Measurements from ENCODE around the gene CENPC.

- TF ChIP-seq CTCF (IDR thresholded peaks at IDR 0.05) = peak in 2 of 6 experiments; percentile 6 to 12
- TF ChIP-seq POLR2A (IDR thresholded peaks at IDR 0.05) = no peak
Observed at GRCh38 chr4:67549123-67549522, 3.8 kb upstream of the CENPC start.

All from upper lobe of left lung (tissue), 4 donors.